GM03348 (cell line): ENCODE results near the gene HADHA.
"Not testable (repeated sequence)": the region's sequence is repeated elsewhere in the genome, so short reads cannot be mapped to it uniquely, and the experiment has no call there.

Source experiments
- DNase-seq: peaks from one replicate; pipeline ENCODE4 v3.0.0; 2012; ENCODE audit warnings: low spot score

Gene HADHA

DNA sequence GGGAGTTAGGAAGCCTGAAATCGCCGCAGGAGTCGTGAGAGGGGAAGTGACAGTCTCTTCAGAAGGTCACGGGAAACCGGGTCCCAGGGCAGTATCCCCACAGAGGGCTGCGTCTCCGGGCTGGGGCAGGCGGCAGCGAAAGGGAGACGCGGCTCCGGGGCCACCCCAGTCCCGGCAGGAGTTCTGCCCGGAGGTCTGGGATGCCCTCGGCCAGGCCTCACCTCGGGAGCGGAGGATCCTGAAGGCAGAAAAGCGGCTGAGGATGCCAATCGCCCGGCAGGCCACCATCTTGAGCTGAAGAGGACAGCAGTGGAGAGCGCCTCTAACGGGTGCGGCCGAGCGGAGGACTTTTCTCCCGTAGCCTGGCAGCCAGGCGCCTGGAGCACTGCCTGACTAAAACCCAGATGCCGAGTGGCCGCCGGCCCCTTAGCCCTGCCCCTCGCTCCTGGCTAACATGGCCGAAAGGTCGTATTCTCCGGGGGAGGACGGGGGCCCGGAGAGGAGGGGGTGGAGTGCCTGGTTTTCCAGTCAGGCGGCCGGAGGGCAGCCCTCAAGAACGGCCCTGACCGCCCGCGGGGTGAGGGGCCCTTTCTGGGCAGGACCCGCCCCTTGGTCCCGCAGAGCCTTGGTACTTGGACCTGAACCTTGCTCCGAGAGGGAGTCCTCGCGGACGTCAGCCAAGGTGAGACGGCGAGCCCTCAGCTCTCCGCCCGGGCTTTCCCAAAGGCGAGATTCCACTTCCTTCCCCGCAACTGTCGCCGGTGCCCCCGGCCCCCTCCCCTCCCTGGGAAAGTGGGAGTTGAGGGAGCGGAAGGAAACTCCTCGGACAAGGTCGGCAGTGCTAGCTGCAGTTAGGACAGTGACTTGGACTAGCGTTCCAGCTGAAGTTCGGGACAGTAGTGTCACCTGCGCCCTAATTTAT is at the start of gene HADHA, which contains the start of gene HADHB:
Gene HADHA, minus strand, starts transcription at position 324 of the 922 bp plus-strand sequence. Its CDS starts 36 bp downstream, at position 288.
Gene HADHB, plus strand, starts transcription at position 631 of the 922 bp plus-strand sequence. CDS start 9,316 bp downstream, outside the sequence.
- DNase-seq: peak; percentile 98

DNA sequence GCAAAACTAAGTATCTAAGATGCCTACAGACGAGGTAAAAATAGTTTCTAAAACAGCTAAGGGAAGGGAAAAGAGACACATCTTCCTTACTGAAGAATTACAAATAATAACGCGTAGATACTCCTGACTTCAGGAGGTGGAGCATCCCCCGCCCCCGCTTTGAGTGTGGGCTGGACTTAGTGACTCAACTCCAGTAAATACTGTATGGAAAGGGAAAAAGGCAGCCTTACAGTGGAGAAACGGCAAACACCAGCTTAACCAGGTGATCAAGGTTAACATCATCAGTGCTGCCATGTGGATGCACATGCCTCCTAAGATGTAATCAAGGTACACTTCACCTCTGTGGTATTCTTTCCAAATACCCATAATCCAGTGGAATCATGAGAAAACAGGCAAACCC is 48.2 kb upstream of the HADHA start:
- DNase-seq: no peak

DNA sequence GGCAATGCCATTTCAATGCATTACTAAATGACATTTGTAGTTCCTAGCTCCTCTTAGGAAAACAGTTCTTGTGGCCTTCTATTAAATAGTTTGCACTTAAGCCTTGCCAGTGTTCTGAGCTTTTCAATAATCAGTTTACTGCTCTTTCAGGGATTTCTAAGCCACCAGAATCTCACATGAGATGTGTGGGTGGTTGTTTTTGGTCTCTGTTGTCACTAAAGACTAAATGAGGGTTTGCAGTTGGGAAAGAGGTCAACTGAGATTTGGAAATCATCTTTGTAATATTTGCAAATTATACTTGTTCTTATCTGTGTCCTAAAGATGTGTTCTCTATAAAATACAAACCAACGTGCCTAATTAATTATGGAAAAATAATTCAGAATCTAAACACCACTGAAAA is 45.6 kb upstream of the HADHA start:
- no peak for DNase-seq

DNA sequence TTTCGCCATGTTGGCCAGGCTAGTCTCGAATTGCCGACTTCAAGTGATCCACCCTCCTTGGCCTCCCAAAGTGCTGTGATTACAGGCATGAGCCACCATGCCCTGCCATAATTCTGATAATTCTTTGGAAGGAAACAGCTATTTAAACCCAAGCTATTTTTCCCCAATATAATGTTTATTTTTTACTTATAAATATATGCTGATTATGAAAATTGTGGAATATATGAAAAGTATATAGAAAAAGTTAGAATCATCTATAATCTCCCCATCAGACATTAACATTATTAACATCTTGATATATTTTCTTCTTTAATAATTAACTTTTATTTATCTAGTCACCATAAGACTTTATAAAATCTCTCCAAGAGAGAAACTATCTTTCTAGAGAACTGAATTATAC is 41.5 kb upstream of the HADHA start:
- DNase-seq: no peak

DNA sequence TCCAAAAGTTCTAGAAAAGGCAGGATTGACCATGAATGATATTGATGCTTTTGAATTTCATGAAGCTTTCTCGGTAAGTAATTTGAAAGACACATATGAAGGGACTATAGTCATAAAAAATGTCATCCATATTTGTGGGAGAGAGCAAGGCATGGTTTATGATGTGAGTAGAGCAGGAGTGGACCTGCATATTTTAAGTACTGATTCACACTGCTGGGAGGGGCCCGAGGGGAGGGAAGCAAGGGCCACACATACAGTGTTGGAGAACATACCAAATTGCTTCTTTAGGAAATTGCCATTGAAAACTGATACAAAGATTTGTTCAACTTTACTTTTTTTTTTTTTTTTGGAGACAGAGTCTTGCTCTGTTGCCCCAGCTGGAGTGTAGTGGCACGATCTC is 39.7 kb upstream of the HADHA start:
- DNase-seq: peak; percentile 57

DNA sequence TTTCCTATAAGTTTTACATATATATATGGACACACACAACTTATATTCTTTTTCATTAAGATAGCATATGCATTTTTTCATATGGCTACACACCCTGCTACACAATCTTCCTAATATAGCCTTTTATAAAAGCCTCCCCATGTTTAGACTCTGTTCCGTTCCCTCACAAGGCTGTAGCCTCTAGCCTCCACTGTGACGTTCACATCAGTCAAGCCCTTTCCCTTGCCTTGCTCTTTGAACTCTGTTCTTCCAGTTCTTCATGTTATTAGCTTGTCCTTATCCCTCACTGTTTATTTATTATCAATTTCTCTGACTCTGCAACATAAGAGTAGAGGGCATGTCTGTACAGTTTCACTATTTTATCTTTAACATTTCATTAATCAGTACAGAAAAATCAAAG is 39.2 kb upstream of the HADHA start:
- DNase-seq: no peak

DNA sequence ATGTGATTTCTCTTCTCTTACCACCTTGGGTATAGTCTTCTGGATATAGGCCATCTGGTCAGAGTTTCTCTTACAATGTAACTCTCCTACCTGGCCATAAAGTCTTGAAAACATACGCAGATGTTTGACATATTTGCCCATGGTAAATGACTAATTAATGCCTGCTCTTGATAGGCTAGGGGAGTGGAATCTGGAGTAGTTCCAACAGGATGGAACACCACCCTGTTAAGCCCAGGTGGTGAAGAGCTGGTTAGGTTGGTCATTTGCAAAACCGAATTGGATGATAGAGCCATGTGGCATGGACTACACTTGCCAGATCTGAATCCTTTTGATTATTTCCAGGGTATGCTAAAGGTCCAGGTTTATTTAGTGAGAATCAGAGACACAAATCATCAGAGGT is 36.8 kb upstream of the HADHA start:
- DNase-seq: no peak

DNA sequence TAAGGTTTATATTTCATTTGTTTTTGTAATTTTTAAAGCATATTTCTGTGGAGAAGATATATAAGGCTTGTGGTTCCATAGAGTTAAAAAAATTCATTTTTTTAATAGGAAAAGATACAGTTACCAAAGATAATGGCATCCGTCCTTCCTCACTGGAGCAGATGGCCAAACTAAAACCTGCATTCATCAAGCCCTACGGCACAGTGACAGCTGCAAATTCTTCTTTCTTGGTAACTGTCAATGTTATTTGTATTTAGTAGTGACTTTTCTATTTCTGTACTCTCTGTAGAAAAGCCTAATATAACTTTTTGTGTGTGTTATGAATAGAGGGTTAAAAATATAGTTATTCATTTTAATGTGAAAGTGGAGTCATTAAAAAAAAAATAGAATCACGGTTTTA is 35.5 kb upstream of the HADHA start:
- no peak for DNase-seq

DNA sequence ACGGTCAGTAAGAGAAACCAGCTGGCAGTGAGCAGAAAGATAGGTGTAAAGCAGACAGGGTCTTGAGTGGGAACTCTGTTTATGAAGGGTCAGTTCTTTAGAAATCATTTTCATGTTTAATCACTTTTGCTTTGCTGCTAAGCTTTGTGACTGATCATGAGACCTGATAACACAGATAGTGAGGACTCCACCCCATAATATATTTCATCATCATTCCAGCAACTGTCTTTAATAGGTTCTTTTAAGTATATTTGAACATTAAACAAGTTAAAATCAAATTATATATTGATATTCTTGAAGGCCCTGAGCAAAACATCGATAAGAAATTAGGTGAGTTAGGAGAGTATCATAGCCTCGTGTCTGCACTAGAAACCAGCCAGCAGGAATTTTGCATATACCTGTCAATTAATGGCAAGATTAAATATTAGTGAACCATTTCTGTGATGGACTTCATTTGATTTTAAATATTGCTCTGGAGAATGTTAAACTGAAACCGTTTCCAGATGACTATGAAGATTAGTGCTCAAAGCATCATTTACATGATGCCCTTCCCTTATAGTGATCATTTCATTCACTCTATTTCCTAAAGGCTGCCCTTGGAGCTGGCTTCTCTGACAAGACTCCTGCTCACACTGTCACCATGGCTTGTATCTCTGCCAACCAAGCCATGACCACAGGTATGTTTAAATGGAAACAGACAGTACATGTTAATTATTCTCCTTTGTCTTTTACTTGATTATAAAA is 32.2 kb upstream of the HADHA start:
- DNase-seq: no peak

DNA sequence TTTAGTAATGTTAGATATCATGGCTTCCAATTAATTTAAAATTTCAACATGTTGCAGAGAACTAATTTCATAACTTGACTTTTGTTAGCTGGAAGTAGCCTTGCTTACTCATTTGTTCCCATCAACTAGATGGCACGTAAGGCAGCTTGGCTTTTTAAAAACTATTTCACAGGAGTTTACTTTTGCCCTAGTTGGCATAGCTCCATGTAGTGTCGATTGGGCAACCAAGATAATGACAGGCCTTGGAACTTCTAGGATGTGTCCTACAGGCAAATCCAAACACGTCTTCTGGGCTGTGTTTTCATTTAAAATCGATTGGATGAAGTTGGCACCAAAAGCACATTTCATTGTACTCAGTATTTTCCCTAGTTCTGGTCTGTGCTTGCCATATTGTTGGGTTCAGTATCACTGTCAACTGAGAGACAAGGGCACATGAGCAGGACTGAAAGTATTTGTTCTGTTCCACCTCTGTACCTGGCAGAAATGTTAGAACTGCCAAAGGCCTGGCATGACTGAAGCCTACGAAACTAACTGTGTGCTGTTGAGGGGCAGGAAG is 29.7 kb upstream of the HADHA start:
- DNase-seq: peak; percentile 75

DNA sequence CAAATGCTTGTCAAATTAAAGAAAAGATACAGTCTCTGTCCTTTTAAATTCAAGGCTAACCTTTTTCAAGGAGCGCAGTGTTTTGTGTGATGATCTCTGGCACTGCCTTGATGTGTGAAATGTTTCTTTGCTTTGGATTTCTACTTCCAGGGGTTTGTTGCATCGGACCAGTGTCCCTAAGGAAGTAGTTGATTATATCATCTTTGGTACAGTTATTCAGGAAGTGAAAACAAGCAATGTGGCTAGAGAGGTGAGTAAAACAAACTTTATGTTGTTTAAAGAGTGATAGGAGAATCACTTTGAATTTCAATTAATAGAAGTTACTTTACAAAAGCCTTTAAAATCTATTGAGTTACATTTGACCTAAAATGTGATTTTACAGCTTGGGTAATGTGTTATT is 29.1 kb upstream of the HADHA start:
- no peak for DNase-seq

DNA sequence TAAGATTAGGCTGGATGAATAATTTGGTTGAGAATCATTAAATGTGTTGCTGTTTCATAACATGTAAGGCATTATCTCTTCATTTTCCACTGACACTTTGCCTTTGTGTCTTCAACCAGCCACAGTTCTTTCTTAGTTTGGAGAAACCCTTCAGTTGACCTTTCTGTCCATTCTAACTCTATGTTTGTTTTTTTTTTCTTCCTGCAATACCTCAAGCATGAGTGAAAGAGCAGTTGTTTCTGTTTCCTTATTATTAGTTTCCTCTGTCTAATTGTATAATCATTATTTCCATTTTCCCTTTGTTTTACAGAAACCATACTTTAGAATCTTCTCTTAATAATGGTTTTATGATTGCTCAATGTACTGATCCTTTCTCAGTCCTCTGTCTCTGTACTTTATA is 25.9 kb upstream of the HADHA start:
- DNase-seq: no peak

DNA sequence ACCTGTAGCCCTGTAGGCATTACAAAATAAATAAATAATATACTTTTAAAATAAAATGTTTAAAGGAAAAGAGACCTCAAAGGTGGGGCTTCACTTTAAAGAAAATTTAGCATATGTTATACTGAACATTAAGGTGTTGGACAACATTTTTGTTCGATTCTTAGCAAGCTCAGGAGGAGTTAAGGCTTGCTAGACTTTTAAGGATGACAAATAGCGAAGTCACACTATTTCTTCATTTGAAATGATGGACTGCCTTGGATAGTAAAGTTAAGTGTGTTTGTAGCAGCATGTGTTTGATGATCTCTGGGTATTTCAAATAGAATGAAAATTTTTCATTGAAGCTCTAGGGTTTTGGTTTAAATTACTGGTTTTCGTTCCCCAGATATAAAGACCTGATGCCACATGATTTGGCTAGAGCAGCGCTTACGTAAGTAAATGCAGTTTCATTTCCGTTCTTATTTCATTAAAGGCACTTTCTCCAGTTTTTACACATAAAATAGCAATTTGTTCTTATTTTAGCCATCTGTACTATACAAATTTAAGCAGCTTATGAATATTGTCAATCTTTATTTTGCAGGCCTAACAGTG is 25.2 kb upstream of the HADHA start:
- DNase-seq: no peak

DNA sequence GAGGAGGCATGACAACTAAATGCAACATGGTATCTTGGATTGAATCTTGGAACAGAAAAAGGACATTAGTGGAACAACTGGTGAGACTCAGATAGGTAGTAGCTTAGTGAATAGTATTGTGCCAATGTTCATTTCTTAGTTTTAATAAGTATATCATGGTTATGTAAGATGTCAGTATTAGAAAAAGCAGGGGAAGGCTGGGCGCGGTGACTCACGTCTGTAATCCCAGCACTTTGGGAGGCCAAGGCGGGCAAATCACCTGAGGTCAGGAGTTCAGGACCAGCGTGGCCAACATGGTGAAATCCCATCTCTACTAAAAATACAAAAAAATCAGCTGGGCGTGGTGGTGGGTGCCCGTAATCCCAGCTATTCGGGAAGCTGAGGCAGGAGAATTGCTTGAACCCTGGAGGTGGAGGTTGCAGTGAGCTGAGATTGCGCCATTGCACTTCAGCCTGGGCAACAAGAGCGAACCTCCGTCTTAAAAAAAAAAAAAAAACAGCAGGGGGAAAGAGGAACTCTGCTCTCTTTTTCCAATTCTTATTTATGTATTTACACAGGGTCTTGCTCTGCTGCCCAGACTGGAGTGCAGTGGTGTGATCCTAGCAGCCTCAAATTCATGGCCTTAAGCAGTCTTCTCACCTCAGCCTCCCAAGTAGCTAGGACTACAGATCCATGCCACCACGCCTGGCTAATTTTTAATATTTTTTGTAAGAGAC is 24.4 kb upstream of the HADHA start:
- DNase-seq: not testable (repeated sequence)

DNA sequence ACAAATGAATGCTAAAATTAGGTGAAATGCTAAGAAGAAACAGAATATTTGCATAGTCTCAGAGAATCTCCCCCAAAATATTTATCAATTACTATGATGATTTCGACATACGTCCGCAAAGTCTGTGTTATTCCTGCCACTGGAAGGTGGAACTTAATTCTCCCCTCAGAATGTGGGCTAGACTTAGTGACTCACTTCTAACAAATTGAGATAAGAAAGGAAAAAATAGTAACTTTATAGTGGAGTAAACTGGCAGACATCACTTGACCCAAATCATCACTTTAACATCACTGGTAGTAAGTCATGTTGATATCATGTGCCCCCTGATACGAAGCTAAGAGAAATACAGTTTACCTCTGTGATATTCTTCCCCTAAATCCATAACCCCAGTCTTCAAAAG is 23.8 kb upstream of the HADHA start:
- no peak for DNase-seq

DNA sequence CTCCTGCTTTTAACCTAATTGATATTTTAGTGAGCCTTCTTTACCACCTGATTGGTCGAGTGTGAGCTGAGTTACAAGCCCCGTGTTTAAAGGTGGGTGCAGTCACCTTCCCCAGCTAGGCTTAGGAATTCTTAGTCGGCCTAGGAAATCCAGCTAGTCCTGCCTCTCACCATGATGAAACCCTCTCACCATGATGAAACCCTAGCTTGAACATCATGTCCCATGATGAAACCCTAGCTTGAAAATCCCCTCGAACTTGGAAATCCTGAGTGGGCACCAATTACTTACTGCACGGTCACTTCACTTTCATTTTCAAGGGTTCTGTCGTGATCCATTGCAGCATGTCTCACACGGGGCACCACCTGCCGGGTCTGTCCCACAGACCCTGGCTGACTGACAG is 14.4 kb upstream of the HADHA start:
- DNase-seq: not testable (repeated sequence)

DNA sequence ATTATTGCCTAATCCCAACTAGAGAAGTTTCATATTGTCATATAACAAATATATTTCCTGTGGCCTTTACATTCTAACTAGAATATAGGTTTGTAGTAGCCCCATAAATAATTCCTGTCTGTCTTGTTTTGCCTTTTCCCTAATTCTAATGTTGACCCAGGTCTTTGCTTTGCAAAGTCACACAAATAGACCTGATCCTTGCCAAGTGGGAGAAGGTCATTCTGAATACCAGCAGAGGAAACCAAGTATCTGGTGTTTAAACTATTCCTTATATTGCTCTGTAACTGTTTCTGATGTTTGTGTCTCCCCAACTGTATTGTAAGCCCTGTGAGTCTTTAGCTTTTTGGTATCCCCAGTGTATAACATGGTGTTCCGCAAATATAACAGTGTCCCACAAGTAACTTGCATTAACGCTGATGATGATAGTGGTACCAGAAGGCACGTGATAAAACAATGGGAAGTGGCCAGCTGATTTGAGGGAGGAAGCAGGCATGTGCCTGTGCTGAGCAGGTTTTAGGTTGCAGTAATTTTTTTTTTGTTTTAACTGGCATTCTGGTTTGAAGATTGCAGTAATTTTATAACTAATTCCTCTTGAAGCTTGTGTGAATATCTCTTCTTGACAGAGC is 11.4 kb upstream of the HADHA start:
- DNase-seq: no peak

DNA sequence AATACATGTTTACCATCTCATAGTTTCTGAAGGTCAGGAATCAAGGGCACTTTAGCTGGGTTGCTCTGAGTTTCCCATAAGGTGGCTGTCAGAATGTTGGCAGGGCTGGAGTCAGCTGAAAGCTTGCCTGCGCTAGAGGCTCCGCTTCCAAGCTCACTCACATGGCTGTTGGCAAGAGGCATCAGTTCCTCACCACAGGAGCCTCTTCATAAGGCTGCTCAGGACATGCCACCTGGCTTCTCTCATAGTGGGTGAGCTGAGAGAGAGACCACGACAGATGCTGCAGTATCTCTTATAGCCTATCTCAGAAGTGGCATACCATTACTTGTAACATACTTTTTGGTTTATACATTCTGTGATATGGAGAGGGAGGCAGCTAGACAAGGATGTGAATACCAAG is 7.5 kb upstream of the HADHA start:
- DNase-seq: no peak

DNA sequence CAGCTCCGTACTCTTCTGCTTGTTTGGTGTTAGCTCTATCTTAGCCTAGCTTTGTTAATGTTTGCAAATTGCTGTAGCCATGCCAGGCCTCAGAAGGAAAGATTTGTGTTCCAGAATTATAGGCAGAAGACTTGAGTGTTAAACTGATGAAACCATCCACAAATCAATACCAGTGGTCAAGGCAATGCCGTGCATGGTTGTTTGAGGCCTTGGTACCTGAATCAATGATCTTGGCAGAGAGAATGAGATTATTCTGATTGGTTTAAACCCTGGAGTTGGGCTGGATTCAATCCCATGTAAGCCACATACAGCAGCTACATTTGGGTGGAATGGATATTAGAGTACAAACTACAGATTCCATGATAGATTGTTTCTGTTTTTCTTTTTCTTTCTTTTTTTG is 5.2 kb upstream of the HADHA start:
- no peak for DNase-seq

DNA sequence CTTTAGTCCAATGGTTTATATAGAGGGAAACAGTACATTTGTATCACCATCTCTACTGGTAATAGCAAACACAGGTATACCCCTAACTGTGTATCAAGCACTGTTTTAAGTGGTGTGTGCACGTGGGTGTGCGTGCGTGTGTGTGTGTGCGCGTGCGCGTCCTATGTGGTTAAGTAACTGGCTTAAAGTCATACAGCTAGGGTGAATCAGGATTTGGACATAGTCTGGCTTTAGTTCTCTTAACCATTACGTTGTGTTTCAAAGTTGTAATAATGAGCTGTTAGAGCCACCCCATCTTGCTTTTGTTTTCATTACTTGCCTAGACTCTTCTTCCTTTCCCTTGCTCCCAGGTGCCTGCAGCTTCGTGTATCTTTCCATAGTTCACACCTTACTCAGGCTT is 2.4 kb upstream of the HADHA start:
- no peak for DNase-seq

DNA sequence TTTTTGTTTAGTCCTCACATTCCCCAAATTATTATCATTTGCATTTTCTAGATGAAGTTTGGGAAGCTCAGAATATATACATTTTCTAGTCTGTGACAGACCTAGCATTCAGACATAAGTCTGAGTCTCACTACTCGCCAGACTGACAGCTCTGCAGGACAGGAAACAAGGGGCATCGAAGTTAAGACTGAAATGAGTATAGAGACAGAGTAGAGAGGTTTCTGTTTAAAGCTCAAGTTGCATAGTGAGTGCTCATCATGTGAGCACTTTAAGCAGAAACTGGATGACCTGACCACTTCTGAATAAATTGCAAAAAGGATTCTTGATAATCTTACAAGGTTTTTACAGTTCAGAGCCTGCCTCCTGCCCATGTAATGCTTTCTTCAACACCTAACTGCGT is 1.4 kb upstream of the HADHA start:
- peak; percentile 11 for DNase-seq
